Skeletal muscle cell (primary cell): ENCODE data around the gene TTC33.

Experiments used
- DNase-seq: peaks from one replicate; pipeline ENCODE4 v3.0.0-alpha.2; 2010; ENCODE audit warnings: low read depth
- H3K4me3 ChIP-seq: 2 replicates; pipeline ENCODE4 v1.5.1; 2011; ENCODE audit warnings: low read depth, mild to moderate bottlenecking, control low read depth, low read length, moderate library complexity

The TTC33 gene

GRCh38 chr5:40479939-40480338 is 275.8 kb downstream of the TTC33 start:
- DNase-seq, result no peak
- H3K4me3 ChIP-seq, result no peak overlapping the region

DNA sequence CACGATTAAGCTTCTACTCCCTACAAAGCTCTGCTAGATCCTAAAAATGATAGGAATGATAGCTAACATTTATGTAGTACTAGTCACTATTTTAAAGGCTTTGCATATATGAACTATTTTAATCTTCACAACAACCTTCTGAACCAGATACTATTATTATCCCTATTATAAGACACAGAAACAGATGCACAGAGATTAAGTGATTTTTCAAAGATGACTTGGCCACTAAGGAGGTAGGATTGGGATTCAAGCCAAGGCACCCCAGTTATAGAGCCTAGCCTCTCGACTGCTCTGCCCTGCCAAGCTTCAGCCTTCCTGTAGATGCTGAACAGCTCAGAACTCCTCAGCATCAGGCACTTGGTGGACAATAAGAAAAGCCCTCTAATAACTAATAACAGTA is 277.0 kb downstream of the TTC33 start:
- H3K4me3 ChIP-seq, result no peak overlapping the region
- DNase-seq, result no peak

GRCh38 chr5:40477856-40478546 is 277.8 kb downstream of the TTC33 start:
- DNase-seq, result no peak
- H3K4me3 ChIP-seq, result no peak overlapping the region

DNA sequence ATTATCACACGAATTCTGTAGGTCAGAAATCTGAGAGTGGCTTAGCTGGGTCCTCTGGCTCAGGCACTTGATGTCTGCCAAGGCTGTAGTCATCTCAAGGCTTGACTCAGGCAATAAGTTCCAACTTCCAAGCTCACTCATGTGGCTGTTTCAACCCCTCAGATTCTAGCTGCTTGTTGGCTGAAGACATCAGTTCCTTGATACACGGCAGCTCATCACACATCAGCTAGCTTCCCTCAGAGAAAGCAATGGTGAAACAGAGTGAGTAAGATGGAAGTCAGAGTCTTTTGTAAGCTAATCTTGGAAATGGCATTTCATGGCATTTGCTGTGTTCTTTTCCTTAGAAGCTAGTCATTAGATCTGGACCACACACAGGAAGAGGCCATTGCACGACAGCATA is 280.2 kb downstream of the TTC33 start:
- no peak for DNase-seq
- H3K4me3 ChIP-seq, result no peak overlapping the region

DNA sequence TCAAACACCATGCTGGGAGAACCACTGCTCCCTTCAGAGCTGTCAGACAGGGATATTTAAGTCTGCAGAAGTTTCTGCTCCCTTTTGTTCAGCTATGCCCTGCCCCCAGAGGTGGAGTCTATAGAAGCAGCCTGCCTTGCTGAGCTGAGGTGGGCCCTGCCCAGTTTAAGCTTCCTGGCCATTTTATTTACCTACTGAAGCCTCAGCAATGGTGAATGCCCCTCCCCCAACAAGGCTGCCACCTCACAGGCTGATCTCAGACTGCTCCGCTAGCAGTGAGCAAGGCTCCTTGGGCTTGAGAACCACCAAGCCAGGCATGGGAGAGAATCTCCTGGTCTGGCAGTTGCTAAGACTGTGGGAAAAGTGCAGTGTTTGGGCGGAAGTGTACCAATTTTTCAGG is 281.5 kb downstream of the TTC33 start:
- no peak overlapping the region for H3K4me3 ChIP-seq
- no peak for DNase-seq

- no peak for DNase-seq
Measured at GRCh38 chr5:40465416-40465815, 290.3 kb downstream of the TTC33 start.

GRCh38 chr5:40464511-40464910 is 291.2 kb downstream of the TTC33 start:
- no peak overlapping the region for H3K4me3 ChIP-seq
- DNase-seq, result no peak

More at GRCh38 chr5:40465416-40465815, 290.3 kb downstream of the TTC33 start:
- no peak overlapping the region for H3K4me3 ChIP-seq
